BLaER1 (cell line): Measurements from ENCODE around the gene MYO1D.
"Not testable (repeated sequence)": the region's sequence is repeated elsewhere in the genome, so short reads cannot be mapped to it uniquely, and the experiment has no call there.

Source experiments
- H3K27ac ChIP-seq: shearing (Covaris generic); formaldehyde crosslinking; 2 replicates; pipeline ENCODE4 v1.8.1; 2022
- H3K27me3 ChIP-seq: shearing (Covaris generic); formaldehyde crosslinking; 2 replicates; pipeline ENCODE4 v1.8.1; 2022
- H3K36me3 ChIP-seq: shearing (Covaris generic); formaldehyde crosslinking; 2 replicates; pipeline ENCODE4 v1.8.1; 2022
- H3K4me1 ChIP-seq: shearing (Covaris generic); formaldehyde crosslinking; 2 replicates; pipeline ENCODE4 v1.8.1; 2022
- H3K4me2 ChIP-seq: shearing (Covaris generic); formaldehyde crosslinking; 2 replicates; pipeline ENCODE4 v1.8.1; 2022
- H3K4me3 ChIP-seq: shearing (Covaris generic); formaldehyde crosslinking; 2 replicates; pipeline ENCODE4 v1.8.1; 2022
- H3K9ac ChIP-seq: shearing (Covaris generic); formaldehyde crosslinking; 2 replicates; pipeline ENCODE4 v1.8.1; 2022
- H3K9me3 ChIP-seq: shearing (Covaris generic); formaldehyde crosslinking; 2 replicates; pipeline ENCODE4 v1.8.1; 2022
- H4K20me1 ChIP-seq: shearing (Covaris generic); formaldehyde crosslinking; 2 replicates; pipeline ENCODE4 v1.8.1; 2022
- Cebpa-rat ChIP-seq: shearing (Covaris generic); IDR thresholded peaks from 2 replicates; pipeline ENCODE4 v1.8.1; 2022

Gene MYO1D

GRCh38 chr17:32741381-32741780 is 135.5 kb downstream of the MYO1D start:
- no peaks in the 10 kb centered on the region for H3K36me3 ChIP-seq
- H3K9ac ChIP-seq = no peak overlapping the region
- H3K9me3 ChIP-seq = no peaks in the 10 kb centered on the region
- peaks cover 11% of the 10 kb centered on the region for H3K4me1 ChIP-seq
- H3K4me3 ChIP-seq = no peak overlapping the region
- no peak overlapping the region for H3K27ac ChIP-seq
- no peak overlapping the region for H3K4me2 ChIP-seq
- H3K27me3 ChIP-seq = no peaks in the 10 kb centered on the region
- H4K20me1 ChIP-seq = no peaks in the 10 kb centered on the region
- TF ChIP-seq Cebpa-rat = no peak

- H3K27ac ChIP-seq = no peak overlapping the region
- H3K36me3 ChIP-seq = no peaks in the 10 kb centered on the region
- H3K4me3 ChIP-seq = no peak overlapping the region
- no peak overlapping the region for H3K9ac ChIP-seq
- H3K27me3 ChIP-seq = no peaks in the 10 kb centered on the region
- no peak overlapping the region for H3K4me2 ChIP-seq
- no peaks in the 10 kb centered on the region for H3K9me3 ChIP-seq
- H4K20me1 ChIP-seq = no peaks in the 10 kb centered on the region
- H3K4me1 ChIP-seq = peaks cover 11% of the 10 kb centered on the region
- no peak for TF ChIP-seq Cebpa-rat
Measured at GRCh38 chr17:32739722-32740121, 137.2 kb downstream of the MYO1D start.

GRCh38 chr17:32739151-32739550 is 137.8 kb downstream of the MYO1D start:
- H3K4me3 ChIP-seq, H3K4me2 ChIP-seq, H3K9me3 ChIP-seq, H3K27me3 ChIP-seq, H3K9ac ChIP-seq, H4K20me1 ChIP-seq, H3K36me3 ChIP-seq, H3K27ac ChIP-seq: not testable (repeated sequence)
- peaks cover 11% of the 10 kb centered on the region for H3K4me1 ChIP-seq

GRCh38 chr17:32733401-32733800 is 143.5 kb downstream of the MYO1D start:
- peaks cover 22% of the 10 kb centered on the region for H3K9me3 ChIP-seq

GRCh38 chr17:32732900-32733299 is 144.0 kb downstream of the MYO1D start:
- Histone ChIP-seq H3K4me2 (no peak overlapping the region), H3K4me3 (no peak overlapping the region)

More at GRCh38 chr17:32733401-32733800, 143.5 kb downstream of the MYO1D start:
- no peaks in the 10 kb centered on the region for H4K20me1 ChIP-seq
- H3K27ac ChIP-seq = no peak overlapping the region
- TF ChIP-seq Cebpa-rat = no peak
- H3K4me3 ChIP-seq = no peak overlapping the region
- no peak overlapping the region for H3K4me2 ChIP-seq
- H3K36me3 ChIP-seq = peaks cover 21% of the 10 kb centered on the region
- H3K27me3 ChIP-seq = no peaks in the 10 kb centered on the region
- no peak overlapping the region for H3K9ac ChIP-seq
- no peaks in the 10 kb centered on the region for H3K4me1 ChIP-seq

GRCh38 chr17:32732296-32732642 is 144.7 kb downstream of the MYO1D start:
- peaks cover 22% of the 10 kb centered on the region for H3K9me3 ChIP-seq
- no peaks in the 10 kb centered on the region for H4K20me1 ChIP-seq
- H3K27ac ChIP-seq = no peak overlapping the region
- H3K9ac ChIP-seq = no peak overlapping the region
- TF ChIP-seq Cebpa-rat = no peak
- H3K4me3 ChIP-seq = no peak overlapping the region
- no peak overlapping the region for H3K4me2 ChIP-seq
- no peaks in the 10 kb centered on the region for H3K27me3 ChIP-seq
- peaks cover 21% of the 10 kb centered on the region for H3K36me3 ChIP-seq
- no peaks in the 10 kb centered on the region for H3K4me1 ChIP-seq

More at GRCh38 chr17:32732900-32733299, 144.0 kb downstream of the MYO1D start:
- peaks cover 21% of the 10 kb centered on the region for H3K36me3 ChIP-seq
- TF ChIP-seq Cebpa-rat = no peak
- H3K27ac ChIP-seq = no peak overlapping the region
- H3K9ac ChIP-seq = no peak overlapping the region
- H3K9me3 ChIP-seq = peaks cover 22% of the 10 kb centered on the region
- no peaks in the 10 kb centered on the region for H3K4me1 ChIP-seq
- H4K20me1 ChIP-seq = no peaks in the 10 kb centered on the region
- H3K27me3 ChIP-seq = no peaks in the 10 kb centered on the region

- Histone ChIP-seq H3K4me1 (no peaks in the 10 kb centered on the region), H3K4me2 (no peak overlapping the region), H3K9ac (no peak overlapping the region), H3K4me3 (no peak overlapping the region), H3K27ac (no peak overlapping the region), H3K27me3 (no peaks in the 10 kb centered on the region), H3K9me3 (peaks cover 22% of the 10 kb centered on the region), H4K20me1 (no peaks in the 10 kb centered on the region), H3K36me3 (peaks cover 21% of the 10 kb centered on the region)
- TF ChIP-seq Cebpa-rat = no peak
Measured at GRCh38 chr17:32731556-32732295, 145.2 kb downstream of the MYO1D start.

GRCh38 chr17:32727681-32728080 is 149.2 kb downstream of the MYO1D start:
- no peaks in the 10 kb centered on the region for H3K27me3 ChIP-seq
- no peak overlapping the region for H3K4me3 ChIP-seq
- H3K4me2 ChIP-seq = no peak overlapping the region
- H3K36me3 ChIP-seq = peaks cover 13% of the 10 kb centered on the region
- H4K20me1 ChIP-seq = no peaks in the 10 kb centered on the region
- H3K27ac ChIP-seq = no peak overlapping the region
- TF ChIP-seq Cebpa-rat = no peak
- peaks cover 19% of the 10 kb centered on the region for H3K9me3 ChIP-seq
- H3K4me1 ChIP-seq = no peaks in the 10 kb centered on the region
- no peak overlapping the region for H3K9ac ChIP-seq

- H3K27ac ChIP-seq = no peak overlapping the region
- peaks cover 6% of the 10 kb centered on the region; the same call in 1 of the 2 replicates for H3K9me3 ChIP-seq
- TF ChIP-seq Cebpa-rat = no peak
- no peaks in the 10 kb centered on the region for H3K27me3 ChIP-seq
- no peaks in the 10 kb centered on the region for H3K36me3 ChIP-seq
- no peak overlapping the region for H3K4me3 ChIP-seq
- H3K9ac ChIP-seq = no peak overlapping the region
- no peaks in the 10 kb centered on the region for H3K4me1 ChIP-seq
- H4K20me1 ChIP-seq = no peaks in the 10 kb centered on the region
- H3K4me2 ChIP-seq = no peak overlapping the region
Measured at GRCh38 chr17:32725697-32726096, 151.2 kb downstream of the MYO1D start.

- Histone ChIP-seq H3K36me3 (no peaks in the 10 kb centered on the region), H3K4me3 (no peak overlapping the region), H3K27ac (no peak overlapping the region), H3K4me2 (no peak overlapping the region), H3K9me3 (peaks cover 6% of the 10 kb centered on the region; the same call in 1 of the 2 replicates), H3K9ac (no peak overlapping the region), H3K27me3 (no peaks in the 10 kb centered on the region), H3K4me1 (no peaks in the 10 kb centered on the region), H4K20me1 (no peaks in the 10 kb centered on the region)
- TF ChIP-seq Cebpa-rat = no peak
Measured at GRCh38 chr17:32723310-32723955, 153.5 kb downstream of the MYO1D start.
